Measurements from ENCODE around the gene C1orf198.

DNA sequence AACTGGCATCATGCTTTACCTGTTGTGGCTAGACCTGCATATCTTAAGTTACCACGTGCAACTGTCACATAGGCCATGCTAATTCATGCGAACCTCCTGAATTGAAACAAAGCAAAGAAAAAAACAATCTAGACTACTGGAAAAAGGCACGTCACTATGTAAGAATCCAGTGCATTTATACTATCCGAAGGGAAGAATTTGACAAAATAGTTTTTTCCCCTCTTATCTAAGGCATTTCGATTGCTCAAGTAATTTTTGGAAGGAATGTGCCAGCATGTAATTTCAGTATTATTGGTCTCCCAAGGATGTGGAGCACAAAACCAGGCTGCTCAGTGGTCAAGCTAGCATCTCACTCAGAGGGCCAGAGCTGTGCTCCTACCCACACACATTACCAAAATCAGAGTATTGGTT lies 31.5 kb upstream of the C1orf198 start:
- TF ChIP-seq, protein P1, sequence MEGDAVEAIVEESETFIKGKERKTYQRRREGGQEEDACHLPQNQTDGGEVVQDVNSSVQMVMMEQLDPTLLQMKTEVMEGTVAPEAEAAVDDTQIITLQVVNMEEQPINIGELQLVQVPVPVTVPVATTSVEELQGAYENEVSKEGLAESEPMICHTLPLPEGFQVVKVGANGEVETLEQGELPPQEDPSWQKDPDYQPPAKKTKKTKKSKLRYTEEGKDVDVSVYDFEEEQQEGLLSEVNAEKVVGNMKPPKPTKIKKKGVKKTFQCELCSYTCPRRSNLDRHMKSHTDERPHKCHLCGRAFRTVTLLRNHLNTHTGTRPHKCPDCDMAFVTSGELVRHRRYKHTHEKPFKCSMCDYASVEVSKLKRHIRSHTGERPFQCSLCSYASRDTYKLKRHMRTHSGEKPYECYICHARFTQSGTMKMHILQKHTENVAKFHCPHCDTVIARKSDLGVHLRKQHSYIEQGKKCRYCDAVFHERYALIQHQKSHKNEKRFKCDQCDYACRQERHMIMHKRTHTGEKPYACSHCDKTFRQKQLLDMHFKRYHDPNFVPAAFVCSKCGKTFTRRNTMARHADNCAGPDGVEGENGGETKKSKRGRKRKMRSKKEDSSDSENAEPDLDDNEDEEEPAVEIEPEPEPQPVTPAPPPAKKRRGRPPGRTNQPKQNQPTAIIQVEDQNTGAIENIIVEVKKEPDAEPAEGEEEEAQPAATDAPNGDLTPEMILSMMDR (IDR thresholded peaks at IDR 0.05; ENCODE audit: low read length): no peak
- no peak for TF ChIP-seq EZH2 (IDR thresholded peaks at IDR 0.05; ENCODE audit: borderline replicate concordance, low read length)

Measured in OCI-LY1 (cell line).